Endothelial cell of umbilical vein (primary cell): ENCODE measurements around the gene SLC9B2. TPM values are rescaled to one million over a fixed set of nuclear protein-coding genes. Genes with fewer than 3 reads are reported as not detected.

Experiments
- BruUV-seq: library from RNA; stranded (reverse); fragments of 400-500 nt; replicated peaks from 2 replicates; lab custom pipeline; 2021; lab: Mats Ljungman, UMichigan
- CTCF ChIA-PET: fragments of 300-600, 350-600 bp; sonication (Branson Sonifier 250); formaldehyde crosslinking; loops from one replicate; lab custom pipeline; 2021; ENCODE audit warnings: antibody characterized with exemption, inconsistent platforms; lab: Charles Lee
- POLR2A ChIA-PET: fragments of 300-600, 350-600 bp; sonication (Branson Sonifier 250); formaldehyde crosslinking; loops from one replicate; lab custom pipeline; 2021; ENCODE audit warnings: antibody characterized with exemption, inconsistent platforms; lab: Charles Lee
- DNase-seq: peaks from one replicate; pipeline ENCODE4 v3.0.0-alpha.2; 2011; ENCODE audit warnings: low read depth, low spot score
- FAIRE-seq: peaks from 2 replicates; lab custom pipeline; 2011; peaks lifted over from hg19 to GRCh38; lab: Jason Lieb, UNC
- H2AFZ ChIP-seq: 2 replicates; pipeline ENCODE4 v1.6.0; 2012; ENCODE audit warnings: low read depth, low read length, control low read depth, inconsistent platforms
- H3K27ac ChIP-seq: 2 replicates; pipeline ENCODE4 v1.5.1; 2011; ENCODE audit warnings: low read depth, mild to moderate bottlenecking, control low read depth, low read length, moderate library complexity; ENCODE audit not compliant: insufficient read depth
- H3K27me3 ChIP-seq, 2 experiments: 2 replicates each; pipeline versions ENCODE4 v1.6.0 to v1.6.1; 2011; ENCODE audit warnings: low read length in 2 of 2, mixed read lengths in 1 of 2; ENCODE audit not compliant: control insufficient read depth in 2 of 2, insufficient read depth in 2 of 2
- H3K36me3 ChIP-seq, 2 experiments: 2 replicates in 1 of 2; 3 replicates in 1 of 2; pipeline ENCODE4 v1.5.1; 2011; ENCODE audit warnings: low read length in 2 of 2, mild to moderate bottlenecking in 1 of 2, moderate library complexity in 1 of 2; ENCODE audit not compliant: control insufficient read depth in 2 of 2, insufficient read depth in 2 of 2; ENCODE audit errors: extremely low read depth in 1 of 2
- H3K4me1 ChIP-seq: 3 replicates; pipeline ENCODE4 v1.5.1; 2011; ENCODE audit warnings: mild to moderate bottlenecking, low read length; ENCODE audit not compliant: control insufficient read depth, insufficient read depth; ENCODE audit errors: extremely low read depth
- H3K4me2 ChIP-seq: 2 replicates; pipeline ENCODE4 v1.6.1; 2011; ENCODE audit warnings: low read length, control low read depth, mixed read lengths; ENCODE audit not compliant: insufficient read depth
- H3K4me3 ChIP-seq, 3 experiments: fragments of 200-600 bp in 1 of 3; sonication (generic), shearing (Covaris generic) in 1 of 3; replicated peaks in 1 of 3; 2 replicates each; pipeline ENCODE4 v1.5.1; 2011 to 2016; ENCODE audit warnings: control low read depth in 3 of 3, low read length in 3 of 3, mild to moderate bottlenecking in 2 of 3, inconsistent platforms in 1 of 3, low read depth in 1 of 3, moderate library complexity in 1 of 3; ENCODE audit not compliant: insufficient read depth in 1 of 3
- H3K79me2 ChIP-seq: 2 replicates; pipeline ENCODE4 v1.6.0; 2012; ENCODE audit warnings: low read length, inconsistent platforms; ENCODE audit not compliant: control insufficient read depth, insufficient read depth
- H3K9ac ChIP-seq: replicated peaks from 2 replicates; pipeline ENCODE3; 2011; ENCODE audit warnings: low read length, control low read depth; ENCODE audit not compliant: insufficient read depth; ENCODE audit errors: extremely low read depth
- H3K9me1 ChIP-seq: replicated peaks from 3 replicates; pipeline ENCODE4 v1.6.0; 2011; ENCODE audit warnings: mild to moderate bottlenecking, low read length; ENCODE audit not compliant: control insufficient read depth, insufficient read depth; ENCODE audit errors: extremely low read depth
- H3K9me3 ChIP-seq: replicated peaks from 2 replicates; pipeline ENCODE4 v1.5.1; 2012; ENCODE audit warnings: low read length, inconsistent platforms; ENCODE audit not compliant: control insufficient read depth, insufficient read depth
- H4K20me1 ChIP-seq: replicated peaks from 2 replicates; pipeline ENCODE3; 2011; ENCODE audit warnings: mild to moderate bottlenecking, low read length; ENCODE audit not compliant: control insufficient read depth, insufficient read depth; ENCODE audit errors: extremely low read depth
- EZH2 ChIP-seq: IDR thresholded peaks from 2 replicates; pipeline ENCODE4 v1.6.1; 2012; ENCODE audit warnings: borderline replicate concordance, low read depth, mild to moderate bottlenecking, moderate library complexity, low read length, inconsistent platforms; ENCODE audit not compliant: severe bottlenecking
- GATA2 ChIP-seq: IDR thresholded peaks from 2 replicates; pipeline ENCODE4 v1.7.0; 2011; ENCODE audit warnings: low read depth, mild to moderate bottlenecking, moderate library complexity, mixed read lengths, low read length; ENCODE audit not compliant: insufficient read length, insufficient read depth
- JUN ChIP-seq: IDR thresholded peaks from 2 replicates; pipeline ENCODE4 v1.6.1; 2011; ENCODE audit warnings: borderline replicate concordance, low read depth; ENCODE audit not compliant: insufficient read length, insufficient read depth
- POLR2A ChIP-seq: IDR thresholded peaks from 2 replicates; pipeline ENCODE4 v1.6.1; 2012; ENCODE audit warnings: low read depth, mild to moderate bottlenecking, control low read depth, low read length
- POLR2AphosphoS5 ChIP-seq: IDR thresholded peaks from 2 replicates; pipeline ENCODE4 v1.6.1; 2012; ENCODE audit warnings: low read depth, mild to moderate bottlenecking, control low read depth, low read length, moderate library complexity; ENCODE audit not compliant: insufficient read depth
- dilution Hi-C: fragments of 300-500 bp; cut with MboI; formaldehyde crosslinking; loops from one replicate; pipeline ENCODE4 v1.15.0; 2019; ENCODE audit warnings: low sequenced_read_pairs; ENCODE audit not compliant: extremely low pct_ligation_motif_present
- intact Hi-C: fragments of 100-400 bp; cut with micrococcal nuclease; formaldehyde crosslinking; loops from one replicate; pipeline ENCODE4 v1.10.0; 2022
- polyA plus RNA-seq, 4 experiments: library from polyadenylated mRNA; depleted of rRNA in 3 of 4; stranded (reverse) in 3 of 4; unstranded in 1 of 4; fragments of >200 nt; gene quantifications; 2 replicates each; pipeline versions ENCODE4 v1.2.1 to v1.2.3, GENCODE V29; 2011 to 2012; ENCODE audit warnings: missing spikeins in 1 of 4
- total RNA-seq: library from RNA; stranded (reverse); gene quantifications from 2 replicates; pipeline ENCODE4 v1.2.3, GENCODE V29; 2021
- TF ChIP-seq, protein P1 (sequence below), 2 donors: IDR thresholded peaks; 1 replicate in 1 of 2; 2 replicates in 1 of 2; pipeline ENCODE4 v1.5.1; 2011; ENCODE audit warnings: low read length in 2 of 2, mild to moderate bottlenecking in 2 of 2, moderate library complexity in 2 of 2, control low read depth in 1 of 2, inconsistent platforms in 1 of 2, low read depth in 1 of 2; ENCODE audit not compliant: insufficient read depth in 1 of 2; ENCODE audit errors: extremely low read depth in 1 of 2

Gene SLC9B2
- total and polyA plus RNA-seq, 2 donors (not counting 3 experiments of a cell fraction or from before 2014, with no cell fraction given), result 9.6 to 23.5 TPM

DNA sequence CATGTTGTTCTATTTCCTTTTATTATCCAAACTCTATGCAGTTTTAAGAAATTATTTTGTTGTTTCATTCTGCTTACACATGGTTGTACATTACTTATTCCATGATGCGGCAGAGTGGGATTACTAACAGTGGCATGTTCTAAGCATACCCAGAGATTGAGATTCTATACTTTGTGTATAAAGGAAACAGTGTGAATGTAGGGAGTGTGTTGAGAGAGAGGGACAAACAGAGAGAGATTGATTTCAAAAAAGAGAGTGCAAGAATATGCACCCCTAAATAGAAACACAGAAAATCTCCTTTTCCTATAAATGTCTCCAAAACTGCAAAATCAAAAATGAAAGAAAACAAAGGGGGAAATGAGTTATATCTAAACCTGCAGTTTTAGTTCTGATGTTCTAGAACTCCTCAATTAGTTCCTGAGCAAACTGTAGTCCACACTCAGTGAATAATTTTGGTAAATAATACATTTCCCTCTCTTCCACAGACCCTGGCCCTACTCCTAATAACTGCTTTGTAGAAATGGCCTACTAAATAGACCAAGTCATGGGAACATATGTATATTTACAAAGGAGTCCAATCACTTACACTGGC lies 88.0 kb downstream of the SLC9B2 start:
- no peaks in the 10 kb centered on the region for H3K4me1 ChIP-seq
- no peak overlapping the region for H3K4me2 ChIP-seq
- no peaks in the 10 kb centered on the region for H3K9me3 ChIP-seq
- H3K4me3 ChIP-seq, result no peak overlapping the region
- H3K79me2 ChIP-seq, result no peaks in the 10 kb centered on the region
- no peak overlapping the region for H3K27ac ChIP-seq
- H3K9me1 ChIP-seq, result no peaks in the 10 kb centered on the region
- ChIA-PET CTCF (no interaction called here), POLR2A (no interaction called here)
- H2AFZ ChIP-seq, result no peak overlapping the region
- dilution Hi-C loops (no loop called here), intact Hi-C loops (no loop called here)
- DNase-seq (no peak), FAIRE-seq (no peak)
- no peaks in the 10 kb centered on the region for H3K36me3 ChIP-seq
- no peak overlapping the region for H3K9ac ChIP-seq
- H3K27me3 ChIP-seq, result no peaks in the 10 kb centered on the region
- H4K20me1 ChIP-seq, result no peaks in the 10 kb centered on the region
- BruUV-seq, result no TSS peak
- TF ChIP-seq POLR2A, result no peak

DNA sequence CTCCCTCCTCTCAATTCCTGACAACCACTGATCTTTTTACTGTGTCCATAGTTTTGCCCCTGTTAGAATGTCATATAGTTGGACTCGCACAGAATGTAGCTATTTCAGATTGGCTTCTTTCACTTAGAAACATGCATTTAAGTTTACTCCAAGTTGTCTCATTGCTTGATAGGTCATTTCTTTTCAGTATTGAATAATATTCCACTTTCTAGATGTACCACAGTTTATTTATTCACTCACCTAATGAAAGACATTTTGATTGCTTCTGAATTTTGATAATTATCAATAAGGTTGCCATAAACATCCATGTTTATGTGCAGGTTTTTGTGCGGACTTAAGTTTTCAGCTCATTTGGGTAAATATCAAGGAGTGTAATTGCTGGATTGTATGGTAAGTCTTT lies 95.6 kb downstream of the SLC9B2 start:
- Histone ChIP-seq H3K9me3 (no peaks in the 10 kb centered on the region), H3K9ac (no peak overlapping the region), H3K36me3 (no peaks in the 10 kb centered on the region), H3K27ac (no peak overlapping the region), H4K20me1 (no peaks in the 10 kb centered on the region), H2AFZ (no peak overlapping the region), H3K4me1 (no peaks in the 10 kb centered on the region), H3K4me2 (no peak overlapping the region), H3K27me3 (peaks cover 2 to 3% of the 10 kb centered on the region in 2 experiments), H3K4me3 (no peak overlapping the region), H3K9me1 (no peaks in the 10 kb centered on the region), H3K79me2 (no peaks in the 10 kb centered on the region)
- dilution Hi-C loops (no loop called here), intact Hi-C loops (no loop called here)
- no peak for TF ChIP-seq POLR2A
- TF ChIP-seq GATA2, result no peak
- no peak for TF ChIP-seq JUN
- TF ChIP-seq EZH2, result no peak
- TF ChIP-seq POLR2AphosphoS5, result no peak
- TF ChIP-seq, protein P1, sequence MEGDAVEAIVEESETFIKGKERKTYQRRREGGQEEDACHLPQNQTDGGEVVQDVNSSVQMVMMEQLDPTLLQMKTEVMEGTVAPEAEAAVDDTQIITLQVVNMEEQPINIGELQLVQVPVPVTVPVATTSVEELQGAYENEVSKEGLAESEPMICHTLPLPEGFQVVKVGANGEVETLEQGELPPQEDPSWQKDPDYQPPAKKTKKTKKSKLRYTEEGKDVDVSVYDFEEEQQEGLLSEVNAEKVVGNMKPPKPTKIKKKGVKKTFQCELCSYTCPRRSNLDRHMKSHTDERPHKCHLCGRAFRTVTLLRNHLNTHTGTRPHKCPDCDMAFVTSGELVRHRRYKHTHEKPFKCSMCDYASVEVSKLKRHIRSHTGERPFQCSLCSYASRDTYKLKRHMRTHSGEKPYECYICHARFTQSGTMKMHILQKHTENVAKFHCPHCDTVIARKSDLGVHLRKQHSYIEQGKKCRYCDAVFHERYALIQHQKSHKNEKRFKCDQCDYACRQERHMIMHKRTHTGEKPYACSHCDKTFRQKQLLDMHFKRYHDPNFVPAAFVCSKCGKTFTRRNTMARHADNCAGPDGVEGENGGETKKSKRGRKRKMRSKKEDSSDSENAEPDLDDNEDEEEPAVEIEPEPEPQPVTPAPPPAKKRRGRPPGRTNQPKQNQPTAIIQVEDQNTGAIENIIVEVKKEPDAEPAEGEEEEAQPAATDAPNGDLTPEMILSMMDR (IDR thresholded peaks at IDR 0.05; ENCODE audit: extremely low read depth in 1 of 2, insufficient read depth in 1 of 2, low read depth in 1 of 2, low read length in 2 of 2), result no peak
- no peak for FAIRE-seq
- no peak for DNase-seq
- BruUV-seq, result no TSS peak
- POLR2A ChIA-PET, result no interaction called here
- CTCF ChIA-PET, result no interaction called here

Other genes with a start within 250 kb of the SLC9B2 start
- gene UBE2D3, start 249.2 kb downstream of the SLC9B2 start, total RNA-seq, result 279 and 288 TPM in 2 replicates
- 388 and 399 TPM in 2 replicates for gene UBE2D3, start 249.2 kb downstream of the SLC9B2 start, polyA plus RNA-seq
- gene CISD2, start 207.8 kb downstream of the SLC9B2 start, total RNA-seq, result 26.5 and 28.4 TPM in 2 replicates
- gene CISD2, start 207.8 kb downstream of the SLC9B2 start, polyA plus RNA-seq, result 13.5 and 14.6 TPM in 2 replicates
- gene SLC9B1, start 57.1 kb downstream of the SLC9B2 start, total RNA-seq, result 0.49 TPM in 1 of 2 replicates, not detected in the other
- gene SLC9B1, start 57.1 kb downstream of the SLC9B2 start, polyA plus RNA-seq, result 0.19 TPM in 2 replicates
- 29.4 and 36.4 TPM in 2 replicates for gene BDH2, start 23.1 kb upstream of the SLC9B2 start, total RNA-seq
- 37.3 and 40.9 TPM in 2 replicates for gene BDH2, start 23.1 kb upstream of the SLC9B2 start, polyA plus RNA-seq
- 45.7 and 50.8 TPM in 2 replicates for gene CENPE, start 121.6 kb upstream of the SLC9B2 start, total RNA-seq
- gene CENPE, start 121.6 kb upstream of the SLC9B2 start, polyA plus RNA-seq, result 1.3 and 1.7 TPM in 2 replicates